ENCODE data around the gene NMBR.

DNA sequence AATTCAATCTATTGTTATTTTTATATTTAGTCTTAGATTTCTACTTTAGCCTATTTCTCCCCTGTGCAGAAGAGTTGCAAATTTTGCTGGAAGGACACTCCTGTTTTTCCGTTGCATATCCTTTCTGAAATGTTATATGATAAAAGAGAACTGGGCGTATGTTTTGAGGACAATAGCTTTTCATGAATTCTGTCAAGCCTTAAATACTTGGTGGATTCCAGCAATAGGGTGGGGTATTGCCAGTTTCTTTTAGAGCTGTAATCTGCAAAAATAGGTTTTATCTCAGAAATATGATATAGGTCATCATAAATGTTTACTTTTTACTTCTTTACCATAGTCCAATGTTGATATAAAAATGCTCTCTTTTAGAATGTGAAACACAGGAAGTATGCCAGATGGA lies 42.1 kb upstream of the NMBR start:
- TF ChIP-seq, protein P1, sequence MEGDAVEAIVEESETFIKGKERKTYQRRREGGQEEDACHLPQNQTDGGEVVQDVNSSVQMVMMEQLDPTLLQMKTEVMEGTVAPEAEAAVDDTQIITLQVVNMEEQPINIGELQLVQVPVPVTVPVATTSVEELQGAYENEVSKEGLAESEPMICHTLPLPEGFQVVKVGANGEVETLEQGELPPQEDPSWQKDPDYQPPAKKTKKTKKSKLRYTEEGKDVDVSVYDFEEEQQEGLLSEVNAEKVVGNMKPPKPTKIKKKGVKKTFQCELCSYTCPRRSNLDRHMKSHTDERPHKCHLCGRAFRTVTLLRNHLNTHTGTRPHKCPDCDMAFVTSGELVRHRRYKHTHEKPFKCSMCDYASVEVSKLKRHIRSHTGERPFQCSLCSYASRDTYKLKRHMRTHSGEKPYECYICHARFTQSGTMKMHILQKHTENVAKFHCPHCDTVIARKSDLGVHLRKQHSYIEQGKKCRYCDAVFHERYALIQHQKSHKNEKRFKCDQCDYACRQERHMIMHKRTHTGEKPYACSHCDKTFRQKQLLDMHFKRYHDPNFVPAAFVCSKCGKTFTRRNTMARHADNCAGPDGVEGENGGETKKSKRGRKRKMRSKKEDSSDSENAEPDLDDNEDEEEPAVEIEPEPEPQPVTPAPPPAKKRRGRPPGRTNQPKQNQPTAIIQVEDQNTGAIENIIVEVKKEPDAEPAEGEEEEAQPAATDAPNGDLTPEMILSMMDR (conservative IDR thresholded peaks at IDR 0.05; ENCODE audit: low read depth, low read length): no peak
- TF ChIP-seq EZH2 (IDR thresholded peaks at IDR 0.05; ENCODE audit: low read length, unreplicated experiment) (no peak), EZH2phosphoT487 (IDR thresholded peaks at IDR 0.05; ENCODE audit: borderline replicate concordance, low read length) (no peak)
